ENCODE data around the gene F3. TPM values are rescaled to one million over a fixed set of nuclear protein-coding genes. Genes with fewer than 3 reads are reported as not detected.
A peak's percentile ranks its signal among the peaks of the same experiment; 100 is the strongest.

Gene F3
- polyA plus RNA-seq, 3 donors = 0.29 to 3.7 (median 0.77) TPM

- Histone ChIP-seq H4K20me1 (ENCODE audit: insufficient read depth, low read length) (no peaks in the 10 kb centered on the region), H3K9me3 (replicated peaks in 1 of 2; ENCODE audit: control insufficient read depth in 1 of 2, insufficient read depth in 1 of 2, low read length in 2 of 2) (no peaks in the 10 kb centered on the region), H3K27ac (ENCODE audit: low read depth in 1 of 2, low read length in 2 of 2) (no peak overlapping the region), H3K9ac (ENCODE audit: insufficient read depth, low read length, poor library complexity, severe bottlenecking) (no peak overlapping the region), H3K27me3 (ENCODE audit: control insufficient read depth in 2 of 2, insufficient read depth in 2 of 2, low read length in 2 of 2) (peaks cover 3 to 7% of the 10 kb centered on the region in 2 donors), H3K4me3 (replicated peaks in 1 of 3; ENCODE audit: low read depth in 2 of 3, low read length in 3 of 3) (no peak overlapping the region), H3K36me3 (replicated peaks in 1 of 2; ENCODE audit: control insufficient read depth in 1 of 2, insufficient read depth in 2 of 2, low read length in 2 of 2) (no peaks in the 10 kb centered on the region), H3K4me2 (replicated peaks; ENCODE audit: extremely low read depth, low read length, poor library complexity, severe bottlenecking) (no peak overlapping the region), H3K79me2 (ENCODE audit: insufficient read depth, low read length) (peaks cover 11% of the 10 kb centered on the region), H2AFZ (ENCODE audit: insufficient read depth, low read depth, low read length, poor library complexity, severe bottlenecking) (no peak overlapping the region), H3K4me1 (ENCODE audit: control insufficient read depth in 1 of 2, insufficient read depth in 2 of 2, low read length in 2 of 2) (peaks cover 23 to 37% of the 10 kb centered on the region in 2 donors)
- TF ChIP-seq CTCF (IDR thresholded peaks at IDR 0.05) = no peak
- no CpG with 5 or more reads among the region's 4 CpGs for WGBS (ENCODE audit: insufficient coverage)
- Mint-ChIP-seq H3K4me3 (no peak overlapping the region), H3K36me3 (peaks cover 0 to 13% of the 10 kb centered on the region in 2 donors), H3K4me1 (peaks cover 41% of the 10 kb centered on the region), H3K27me3 (ENCODE audit: low read depth in 3 of 3) (peaks cover 0 to 10% (median 5%) of the 10 kb centered on the region in 3 donors), H3K27ac (no peak overlapping the region), H3K9me3 (peaks cover 0 to 7% (median 0%) of the 10 kb centered on the region in 7 donors)
- intact Hi-C loops (cut with micrococcal nuclease) = loop anchor here (5.0 to 10.0 kb wide), 3 partner anchors 51 to 248 kb away; no protein-coding TSS in a partner anchor
- no peak for DNase-seq
Observed at GRCh38 chr1:94543893-94544635, 2.5 kb upstream of the F3 start.

- Histone ChIP-seq H3K4me3 (replicated peaks in 1 of 3; ENCODE audit: low read depth in 2 of 3, low read length in 3 of 3) (peak overlapping the region; percentile 72 to 89 (median 83)), H3K9me3 (replicated peaks in 1 of 2; ENCODE audit: control insufficient read depth in 1 of 2, insufficient read depth in 1 of 2, low read length in 2 of 2) (no peaks in the 10 kb centered on the region), H2AFZ (ENCODE audit: insufficient read depth, low read depth, low read length, poor library complexity, severe bottlenecking) (peak overlapping the region; percentile 92), H3K36me3 (replicated peaks in 1 of 2; ENCODE audit: control insufficient read depth in 1 of 2, insufficient read depth in 2 of 2, low read length in 2 of 2) (no peaks in the 10 kb centered on the region), H3K4me1 (ENCODE audit: control insufficient read depth in 1 of 2, insufficient read depth in 2 of 2, low read length in 2 of 2) (peaks cover 23 to 37% of the 10 kb centered on the region in 2 donors), H3K4me2 (replicated peaks; ENCODE audit: extremely low read depth, low read length, poor library complexity, severe bottlenecking) (peak overlapping the region; percentile 91), H3K79me2 (ENCODE audit: insufficient read depth, low read length) (peaks cover 11% of the 10 kb centered on the region), H4K20me1 (ENCODE audit: insufficient read depth, low read length) (no peaks in the 10 kb centered on the region), H3K27ac (ENCODE audit: low read depth in 1 of 2, low read length in 2 of 2) (peak overlapping the region in 1 of 2 donors; percentile 81), H3K27me3 (ENCODE audit: control insufficient read depth in 2 of 2, insufficient read depth in 2 of 2, low read length in 2 of 2) (peaks cover 3 to 7% of the 10 kb centered on the region in 2 donors), H3K9ac (ENCODE audit: insufficient read depth, low read length, poor library complexity, severe bottlenecking) (no peak overlapping the region)
- intact Hi-C loops (cut with micrococcal nuclease) = loop anchor here (5.0 to 10.0 kb wide), 3 partner anchors 52 to 249 kb away; no protein-coding TSS in a partner anchor
- H3K36me3 Mint-ChIP-seq = peaks cover 5 to 16% of the 10 kb centered on the region in 2 donors
- peak overlapping the region in 5 of 7 donors; percentile 37 to 95 (median 92) for H3K27ac Mint-ChIP-seq
- H3K9me3 Mint-ChIP-seq = peaks cover 0 to 7% (median 0%) of the 10 kb centered on the region in 7 donors
- peaks cover 41% of the 10 kb centered on the region for H3K4me1 Mint-ChIP-seq
- DNase-seq = peak in 2 of 3 donors; percentile 12 to 38
- peaks cover 0 to 10% (median 5%) of the 10 kb centered on the region in 3 donors for H3K27me3 Mint-ChIP-seq (ENCODE audit: low read depth in 3 of 3)
- no peak for TF ChIP-seq CTCF (IDR thresholded peaks at IDR 0.05)
- peak overlapping the region; percentile 90 to 95 for H3K4me3 Mint-ChIP-seq
- 0% methylated on average over 1 of the region's 1 CpG for WGBS (ENCODE audit: insufficient coverage)
Observed at GRCh38 chr1:94543001-94543400, 1.4 kb upstream of the F3 start.
